ENCODE measurements around the gene CCSER1.
"Not testable (repeated sequence)": the region's sequence is repeated elsewhere in the genome, so short reads cannot be mapped to it uniquely, and the experiment has no call there.

Gene CCSER1

GRCh38 chr4:90815569-90815968 is 688.4 kb downstream of the CCSER1 start:
- no peak for TF ChIP-seq CTCF (IDR thresholded peaks at IDR 0.05; ENCODE audit: low read depth, low read length, missing control alignments)
- H3K27me3 ChIP-seq (replicated peaks): no peaks in the 10 kb centered on the region
- no peak overlapping the region for H3K4me3 ChIP-seq (ENCODE audit: low read depth, low read length)
- DNase-seq: no peak
- H3K36me3 ChIP-seq (replicated peaks): no peaks in the 10 kb centered on the region
- in situ Hi-C loops (cut with HindIII; ENCODE audit: low pct_ligation_motif_present, low sequenced_read_pairs): no loop called here
- H3K27ac ChIP-seq: no peak overlapping the region

- Histone ChIP-seq H3K36me3 (replicated peaks) (no peaks in the 10 kb centered on the region), H3K27ac (no peak overlapping the region), H3K27me3 (replicated peaks) (no peaks in the 10 kb centered on the region), H3K4me3 (ENCODE audit: low read depth, low read length) (no peak overlapping the region)
- no peak for DNase-seq
- TF ChIP-seq CTCF (IDR thresholded peaks at IDR 0.05; ENCODE audit: low read depth, low read length, missing control alignments): no peak
- in situ Hi-C loops (cut with HindIII; ENCODE audit: low pct_ligation_motif_present, low sequenced_read_pairs): no loop called here
Measured at GRCh38 chr4:90816754-90817153, 689.6 kb downstream of the CCSER1 start.

- H3K4me3 ChIP-seq (ENCODE audit: low read depth, low read length): no peak overlapping the region
- TF ChIP-seq CTCF (IDR thresholded peaks at IDR 0.05; ENCODE audit: low read depth, low read length, missing control alignments): no peak
- H3K36me3 ChIP-seq (replicated peaks): no peaks in the 10 kb centered on the region
- no peaks in the 10 kb centered on the region for H3K27me3 ChIP-seq (replicated peaks)
- no peak overlapping the region for H3K27ac ChIP-seq
- DNase-seq: no peak
- in situ Hi-C loops (cut with HindIII; ENCODE audit: low pct_ligation_motif_present, low sequenced_read_pairs): no loop called here
Measured at GRCh38 chr4:90824266-90825150, 697.3 kb downstream of the CCSER1 start.

GRCh38 chr4:90825849-90826248 is 698.7 kb downstream of the CCSER1 start:
- in situ Hi-C loops (cut with HindIII; ENCODE audit: low pct_ligation_motif_present, low sequenced_read_pairs): no loop called here
- Histone ChIP-seq H3K27ac (no peak overlapping the region), H3K4me3 (ENCODE audit: low read depth, low read length) (no peak overlapping the region), H3K27me3 (replicated peaks) (no peaks in the 10 kb centered on the region), H3K36me3 (replicated peaks) (no peaks in the 10 kb centered on the region)
- TF ChIP-seq CTCF (IDR thresholded peaks at IDR 0.05; ENCODE audit: low read depth, low read length, missing control alignments): no peak
- no peak for DNase-seq

GRCh38 chr4:90833706-90834105 is 706.5 kb downstream of the CCSER1 start:
- no peak for TF ChIP-seq CTCF (IDR thresholded peaks at IDR 0.05; ENCODE audit: low read depth, low read length, missing control alignments)
- in situ Hi-C loops (cut with HindIII; ENCODE audit: low pct_ligation_motif_present, low sequenced_read_pairs): no loop called here
- no peak overlapping the region for H3K27ac ChIP-seq
- H3K27me3 ChIP-seq (replicated peaks): no peaks in the 10 kb centered on the region
- DNase-seq: no peak
- H3K36me3 ChIP-seq (replicated peaks): no peaks in the 10 kb centered on the region
- H3K4me3 ChIP-seq (ENCODE audit: low read depth, low read length): no peak overlapping the region

GRCh38 chr4:90837241-90837640 is 710.0 kb downstream of the CCSER1 start:
- Histone ChIP-seq H3K4me3 (ENCODE audit: low read depth, low read length) (no peak overlapping the region), H3K27ac (no peak overlapping the region), H3K27me3 (replicated peaks) (no peaks in the 10 kb centered on the region), H3K36me3 (replicated peaks) (no peaks in the 10 kb centered on the region)
- no peak for DNase-seq
- no peak for TF ChIP-seq CTCF (IDR thresholded peaks at IDR 0.05; ENCODE audit: low read depth, low read length, missing control alignments)
- in situ Hi-C loops (cut with HindIII; ENCODE audit: low pct_ligation_motif_present, low sequenced_read_pairs): no loop called here

GRCh38 chr4:90838859-90839258 is 711.7 kb downstream of the CCSER1 start:
- DNase-seq; H3K27ac ChIP-seq; in situ Hi-C loops (cut with HindIII; ENCODE audit: low pct_ligation_motif_present, low sequenced_read_pairs); H3K27me3 ChIP-seq (replicated peaks); H3K36me3 ChIP-seq (replicated peaks); H3K4me3 ChIP-seq (ENCODE audit: low read depth, low read length): not testable (repeated sequence)

Measured in brain microvascular endothelial cell (primary cell).